NB4 (cell line): ENCODE results near the gene PSAP.

Experiments used
- MYC ChIP-seq: IDR thresholded peaks from 2 replicates; pipeline ENCODE4 v1.6.1; 2011; ENCODE audit warnings: low read depth, low read length
- POLR2A ChIP-seq: IDR thresholded peaks from 2 replicates; pipeline ENCODE4 v1.6.1; 2011; ENCODE audit warnings: mild to moderate bottlenecking; ENCODE audit not compliant: insufficient read length; ENCODE audit errors: extremely low read depth
- TF ChIP-seq, protein P1 (sequence below): IDR thresholded peaks from one replicate; pipeline ENCODE4 v1.5.1; 2012; ENCODE audit warnings: low read depth, low read length
- TF ChIP-seq, protein P2 (sequence below): IDR thresholded peaks from 2 replicates; pipeline ENCODE4 v1.6.1; 2011; ENCODE audit warnings: low read depth, low read length

DNA sequence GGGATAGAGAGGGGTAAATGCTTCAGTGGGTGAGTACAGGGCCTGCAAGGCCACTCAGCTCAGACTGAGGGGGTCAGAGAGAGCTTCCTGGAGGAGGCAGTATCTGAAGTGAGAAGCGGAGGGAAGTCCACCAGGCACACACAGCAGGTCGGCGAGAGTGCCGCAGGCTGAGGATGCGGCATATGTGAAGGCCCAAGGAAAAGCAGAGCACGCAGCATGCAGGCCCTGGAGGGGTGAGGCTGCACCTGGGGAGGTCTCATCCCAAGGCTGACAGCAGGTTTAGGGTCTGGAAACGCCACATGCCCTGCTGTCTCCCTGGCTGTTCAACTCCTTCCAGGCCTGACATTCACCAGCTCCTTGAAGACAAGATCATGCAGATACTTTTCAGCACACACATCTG lies 40.4 kb upstream of the PSAP start:
- TF ChIP-seq, protein P1, sequence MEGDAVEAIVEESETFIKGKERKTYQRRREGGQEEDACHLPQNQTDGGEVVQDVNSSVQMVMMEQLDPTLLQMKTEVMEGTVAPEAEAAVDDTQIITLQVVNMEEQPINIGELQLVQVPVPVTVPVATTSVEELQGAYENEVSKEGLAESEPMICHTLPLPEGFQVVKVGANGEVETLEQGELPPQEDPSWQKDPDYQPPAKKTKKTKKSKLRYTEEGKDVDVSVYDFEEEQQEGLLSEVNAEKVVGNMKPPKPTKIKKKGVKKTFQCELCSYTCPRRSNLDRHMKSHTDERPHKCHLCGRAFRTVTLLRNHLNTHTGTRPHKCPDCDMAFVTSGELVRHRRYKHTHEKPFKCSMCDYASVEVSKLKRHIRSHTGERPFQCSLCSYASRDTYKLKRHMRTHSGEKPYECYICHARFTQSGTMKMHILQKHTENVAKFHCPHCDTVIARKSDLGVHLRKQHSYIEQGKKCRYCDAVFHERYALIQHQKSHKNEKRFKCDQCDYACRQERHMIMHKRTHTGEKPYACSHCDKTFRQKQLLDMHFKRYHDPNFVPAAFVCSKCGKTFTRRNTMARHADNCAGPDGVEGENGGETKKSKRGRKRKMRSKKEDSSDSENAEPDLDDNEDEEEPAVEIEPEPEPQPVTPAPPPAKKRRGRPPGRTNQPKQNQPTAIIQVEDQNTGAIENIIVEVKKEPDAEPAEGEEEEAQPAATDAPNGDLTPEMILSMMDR = no peak
- TF ChIP-seq POLR2A = no peak
- TF ChIP-seq, protein P2, sequence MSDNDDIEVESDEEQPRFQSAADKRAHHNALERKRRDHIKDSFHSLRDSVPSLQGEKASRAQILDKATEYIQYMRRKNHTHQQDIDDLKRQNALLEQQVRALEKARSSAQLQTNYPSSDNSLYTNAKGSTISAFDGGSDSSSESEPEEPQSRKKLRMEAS = no peak
- no peak for TF ChIP-seq MYC
